Measurements from ENCODE around the gene PAXX.

GRCh38 chr9:136956604-136957003, 35.6 kb upstream of the PAXX start:
- TF ChIP-seq YY1 (IDR thresholded peaks at IDR 0.05; ENCODE audit: extremely low read depth, insufficient replicate concordance, low read depth, low read length), result no peak
- no peak for TF ChIP-seq EZH2 (IDR thresholded peaks at IDR 0.05)
- TF ChIP-seq CTCF (IDR thresholded peaks at IDR 0.05 in 2 of 3, conservative IDR thresholded peaks at IDR 0.05 in 1 of 3; ENCODE audit: borderline replicate concordance in 1 of 3, insufficient read depth in 1 of 3, low read depth in 2 of 3, low read length in 2 of 3), result no peak
- no peak for TF ChIP-seq REST (IDR thresholded peaks at IDR 0.05; ENCODE audit: low read depth)
- no peak for TF ChIP-seq POLR2A (IDR thresholded peaks at IDR 0.05; ENCODE audit: borderline replicate concordance, extremely low read depth, insufficient read depth, insufficient read length)
- no peak for TF ChIP-seq ZFX (IDR thresholded peaks at IDR 0.05)
- no peak for TF ChIP-seq MAX (IDR thresholded peaks at IDR 0.05)
- TF ChIP-seq EZH2phosphoT487 (IDR thresholded peaks at IDR 0.05; ENCODE audit: borderline replicate concordance), result no peak

Measured in HCT116 (cell line).